Effector CD8-positive, alpha-beta T cell (primary cell): Measurements from ENCODE around the gene FAM81B.

Experiments used
- DNase-seq: peaks from one replicate; lab custom pipeline; 2025; lab: John Stamatoyannopoulos, UW

FAM81B gene

DNA sequence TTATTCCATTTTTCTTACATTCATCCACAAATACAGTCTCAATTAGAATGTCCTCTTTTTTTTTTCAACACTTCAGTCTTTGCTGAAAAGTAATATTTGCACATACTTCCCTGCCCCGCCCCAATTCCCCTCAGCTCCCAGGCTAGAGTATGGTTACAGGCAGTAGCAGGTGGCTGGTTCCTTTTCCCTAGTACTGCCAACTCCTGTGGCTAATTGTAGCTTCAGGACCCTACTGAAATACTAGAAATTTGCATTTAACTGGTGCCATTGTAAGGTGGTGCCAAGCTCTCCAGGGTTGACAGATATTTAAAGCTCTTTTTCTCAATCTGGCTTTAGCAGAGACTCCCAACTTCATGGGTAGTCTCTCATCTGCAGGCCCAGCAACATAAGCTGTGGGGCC is 80.3 kb downstream of the FAM81B start:
- DNase-seq = no peak

DNA sequence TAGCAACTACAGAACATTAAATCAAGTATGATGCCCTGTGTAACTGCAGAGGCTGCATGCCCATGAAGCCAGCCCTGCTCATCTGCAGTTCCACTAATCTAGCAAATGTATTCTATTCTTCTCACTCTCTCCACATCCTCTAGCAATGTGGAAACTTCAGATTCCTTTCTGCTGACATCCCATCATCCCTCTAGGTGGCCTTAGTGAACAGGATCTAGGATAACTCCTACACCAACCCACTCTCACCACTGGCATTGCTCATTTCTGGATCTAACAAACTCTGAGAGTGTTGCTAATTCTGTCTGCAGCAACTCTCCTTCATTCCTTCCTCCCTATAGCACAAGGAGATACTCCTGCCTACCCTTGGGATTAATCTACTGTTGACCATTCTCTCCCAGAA is 80.8 kb downstream of the FAM81B start:
- DNase-seq = no peak

DNA sequence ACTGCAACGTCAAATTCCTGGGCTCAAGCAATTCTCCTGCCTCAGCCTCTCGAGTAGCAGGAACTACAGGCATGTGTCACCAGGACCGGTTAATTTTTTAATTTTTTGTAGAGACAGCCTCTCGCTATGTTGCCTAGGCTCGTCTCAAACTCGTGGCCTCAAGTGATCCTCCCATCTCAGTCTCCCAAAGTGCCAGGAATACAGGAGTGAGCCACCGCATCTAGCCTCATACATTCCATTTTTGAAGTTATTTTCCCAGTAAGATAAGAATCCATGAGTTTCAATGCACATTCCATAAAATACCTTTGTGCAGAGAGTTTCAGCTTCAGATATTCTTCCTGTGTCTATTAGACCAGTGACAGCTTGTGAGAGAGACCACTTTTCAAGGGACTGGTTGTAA is 93.3 kb downstream of the FAM81B start:
- DNase-seq = no peak

DNA sequence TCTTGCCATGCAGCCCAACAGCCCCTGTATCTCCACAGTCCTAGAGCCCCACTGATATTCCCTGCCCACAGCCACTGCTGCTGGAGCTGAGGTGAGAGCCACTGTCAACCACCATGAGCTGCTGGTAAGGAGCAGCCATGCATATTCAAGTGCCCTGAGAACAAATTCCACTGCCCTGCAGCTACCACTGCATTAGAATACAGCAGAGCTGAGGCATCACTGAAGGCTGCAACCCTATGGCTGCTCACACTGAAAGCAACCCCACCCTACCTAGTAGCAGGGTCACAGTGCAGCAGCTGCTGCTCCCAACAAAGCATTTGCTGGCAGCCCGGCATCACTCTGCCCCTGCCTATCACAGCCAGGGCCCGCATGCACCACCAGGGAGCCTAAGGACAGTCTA is 95.0 kb downstream of the FAM81B start:
- DNase-seq = no peak

DNA sequence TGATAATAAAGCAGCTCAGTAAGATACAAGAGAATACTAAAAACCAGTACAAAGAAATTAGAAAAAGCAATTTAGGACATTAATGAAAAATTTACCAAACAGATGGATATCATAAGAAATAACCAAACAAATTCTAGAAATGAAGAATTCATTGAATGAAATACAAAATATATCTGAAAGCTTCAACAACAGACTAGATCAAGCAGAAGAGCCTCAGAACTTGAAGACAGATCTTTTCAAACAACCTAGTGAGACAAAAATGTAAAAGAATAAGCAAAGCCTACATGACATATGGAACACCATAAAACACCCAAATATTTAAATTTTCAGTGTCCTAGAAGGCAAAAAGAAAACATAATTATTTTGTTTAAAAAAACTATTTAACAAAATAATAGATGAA is 96.7 kb downstream of the FAM81B start:
- no peak for DNase-seq
